ENCODE results near the gene PTPN3. TPM values are rescaled to one million over a fixed set of nuclear protein-coding genes. Genes with fewer than 3 reads are reported as not detected.

PTPN3 gene
- total and polyA plus RNA-seq, 2 donors (not counting 1 experiment from before 2014, with no cell fraction given), result not detected

DNA sequence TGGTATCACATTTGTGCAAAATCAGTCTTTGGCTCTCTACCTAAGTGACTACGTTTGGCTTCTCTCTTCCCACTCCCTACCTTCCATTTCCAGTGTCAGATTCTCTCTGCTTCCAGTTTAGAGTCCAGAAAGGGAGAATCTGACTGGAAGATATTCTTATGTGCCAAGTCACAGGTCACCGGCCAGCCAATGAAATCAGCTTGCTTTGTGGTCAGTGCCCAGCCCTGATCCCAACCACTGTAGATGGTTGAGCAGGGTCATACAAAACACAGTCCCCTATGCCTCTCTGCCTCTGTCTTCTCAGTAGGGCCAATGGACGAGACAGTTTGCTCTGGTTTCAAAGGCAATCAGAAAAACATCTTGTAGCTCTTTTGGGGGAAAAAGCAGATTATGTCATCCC is 161.7 kb downstream of the PTPN3 start:
- intact Hi-C loops (cut with micrococcal nuclease), result no loop called here
- H3K4me3 Mint-ChIP-seq, result no peak overlapping the region
- Histone ChIP-seq H2AFZ (ENCODE audit: insufficient read depth, low read depth, low read length, poor library complexity, severe bottlenecking) (no peak overlapping the region), H3K79me2 (ENCODE audit: control insufficient read depth, insufficient read depth, low read length) (no peaks in the 10 kb centered on the region), H3K4me1 (ENCODE audit: control insufficient read depth in 2 of 2, insufficient read depth in 2 of 2, low read length in 2 of 2) (no peaks in the 10 kb centered on the region), H3K9ac (ENCODE audit: low read length) (no peak overlapping the region), H3K27ac (ENCODE audit: low read length in 2 of 2) (no peak overlapping the region), H4K20me1 (ENCODE audit: control insufficient read depth, insufficient read depth, low read length, poor library complexity, severe bottlenecking) (no peaks in the 10 kb centered on the region), H3K4me3 (ENCODE audit: control extremely low read depth in 1 of 5, extremely low read depth in 1 of 5, insufficient read depth in 1 of 5, low read depth in 2 of 5, low read length in 4 of 5) (no peak overlapping the region), H3K4me2 (replicated peaks; ENCODE audit: low read depth, low read length, poor library complexity, severe bottlenecking) (no peak overlapping the region), H3K36me3 (replicated peaks in 1 of 2; ENCODE audit: control extremely low read depth in 1 of 2, control insufficient read depth in 1 of 2, extremely low read depth in 1 of 2, insufficient read depth in 2 of 2, low read length in 1 of 2) (no peaks in the 10 kb centered on the region), H3K9me3 (ENCODE audit: control extremely low read depth in 1 of 3, control insufficient read depth in 2 of 3, insufficient read depth in 1 of 3, low read length in 2 of 3) (no peaks in the 10 kb centered on the region), H3K27me3 (replicated peaks in 1 of 4; ENCODE audit: control extremely low read depth in 1 of 4, control insufficient read depth in 3 of 4, insufficient read depth in 4 of 4, low read length in 3 of 4) (no peaks in the 10 kb centered on the region)
- POLR2A ChIA-PET, result no interaction called here
- no peaks in the 10 kb centered on the region for H3K4me1 Mint-ChIP-seq
- no peak overlapping the region for H3K27ac Mint-ChIP-seq
- DNase-seq (no peak), ATAC-seq (ENCODE audit: low read depth) (no peak)
- 100% methylated on average over 1 of the region's 3 CpGs for WGBS (ENCODE audit: insufficient coverage)
- no peaks in the 10 kb centered on the region for H3K9me3 Mint-ChIP-seq (ENCODE audit: insufficient read depth)
- no peak for TF ChIP-seq EZH2 (IDR thresholded peaks at IDR 0.05; ENCODE audit: borderline replicate concordance, insufficient read depth, low read depth, low read length, poor library complexity, severe bottlenecking)
- CTCF ChIA-PET, result no interaction called here
- peaks cover 10% of the 10 kb centered on the region for H3K27me3 Mint-ChIP-seq

DNA sequence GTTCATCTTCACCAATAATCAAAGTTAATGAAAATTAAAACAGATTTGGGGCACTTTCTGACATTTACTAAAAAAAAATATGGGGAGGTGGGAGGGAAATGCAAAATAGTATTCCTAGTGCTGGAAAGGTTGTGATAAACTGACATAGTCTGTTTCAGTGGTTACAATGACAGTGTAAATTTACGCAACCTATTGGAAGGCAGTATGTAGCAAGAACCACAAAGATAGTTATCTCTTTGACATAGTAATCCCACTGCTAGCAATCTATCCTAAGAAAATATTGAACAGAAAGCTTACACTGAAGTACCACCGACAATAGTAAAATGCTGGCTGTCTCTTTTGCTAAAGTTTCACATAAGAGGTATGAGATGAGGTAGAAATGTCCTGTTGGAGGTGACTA is 162.2 kb downstream of the PTPN3 start:
- Histone ChIP-seq H3K27me3 (replicated peaks in 1 of 4; ENCODE audit: control extremely low read depth in 1 of 4, control insufficient read depth in 3 of 4, insufficient read depth in 4 of 4, low read length in 3 of 4) (no peaks in the 10 kb centered on the region), H3K27ac (ENCODE audit: low read length in 2 of 2) (no peak overlapping the region), H3K79me2 (ENCODE audit: control insufficient read depth, insufficient read depth, low read length) (no peaks in the 10 kb centered on the region), H3K36me3 (replicated peaks in 1 of 2; ENCODE audit: control extremely low read depth in 1 of 2, control insufficient read depth in 1 of 2, extremely low read depth in 1 of 2, insufficient read depth in 2 of 2, low read length in 1 of 2) (no peaks in the 10 kb centered on the region), H3K4me3 (ENCODE audit: control extremely low read depth in 1 of 5, extremely low read depth in 1 of 5, insufficient read depth in 1 of 5, low read depth in 2 of 5, low read length in 4 of 5) (no peak overlapping the region), H4K20me1 (ENCODE audit: control insufficient read depth, insufficient read depth, low read length, poor library complexity, severe bottlenecking) (no peaks in the 10 kb centered on the region), H3K9ac (ENCODE audit: low read length) (no peak overlapping the region), H3K4me1 (ENCODE audit: control insufficient read depth in 2 of 2, insufficient read depth in 2 of 2, low read length in 2 of 2) (no peaks in the 10 kb centered on the region), H2AFZ (ENCODE audit: insufficient read depth, low read depth, low read length, poor library complexity, severe bottlenecking) (no peak overlapping the region), H3K9me3 (ENCODE audit: control extremely low read depth in 1 of 3, control insufficient read depth in 2 of 3, insufficient read depth in 1 of 3, low read length in 2 of 3) (no peaks in the 10 kb centered on the region), H3K4me2 (replicated peaks; ENCODE audit: low read depth, low read length, poor library complexity, severe bottlenecking) (no peak overlapping the region)
- no peak overlapping the region for H3K27ac Mint-ChIP-seq
- no peak for DNase-seq
- ChIA-PET CTCF (no interaction called here), POLR2A (no interaction called here)
- H3K4me3 Mint-ChIP-seq, result no peak overlapping the region
- no CpG with 5 or more reads among the region's 2 CpGs for WGBS (ENCODE audit: insufficient coverage)
- intact Hi-C loops (cut with micrococcal nuclease), result no loop called here
- no peaks in the 10 kb centered on the region for H3K4me1 Mint-ChIP-seq
- H3K9me3 Mint-ChIP-seq (ENCODE audit: insufficient read depth), result no peaks in the 10 kb centered on the region
- H3K27me3 Mint-ChIP-seq, result peaks cover 13% of the 10 kb centered on the region
- no peak for TF ChIP-seq EZH2 (IDR thresholded peaks at IDR 0.05; ENCODE audit: borderline replicate concordance, insufficient read depth, low read depth, low read length, poor library complexity, severe bottlenecking)
- TF ChIP-seq, protein P1, sequence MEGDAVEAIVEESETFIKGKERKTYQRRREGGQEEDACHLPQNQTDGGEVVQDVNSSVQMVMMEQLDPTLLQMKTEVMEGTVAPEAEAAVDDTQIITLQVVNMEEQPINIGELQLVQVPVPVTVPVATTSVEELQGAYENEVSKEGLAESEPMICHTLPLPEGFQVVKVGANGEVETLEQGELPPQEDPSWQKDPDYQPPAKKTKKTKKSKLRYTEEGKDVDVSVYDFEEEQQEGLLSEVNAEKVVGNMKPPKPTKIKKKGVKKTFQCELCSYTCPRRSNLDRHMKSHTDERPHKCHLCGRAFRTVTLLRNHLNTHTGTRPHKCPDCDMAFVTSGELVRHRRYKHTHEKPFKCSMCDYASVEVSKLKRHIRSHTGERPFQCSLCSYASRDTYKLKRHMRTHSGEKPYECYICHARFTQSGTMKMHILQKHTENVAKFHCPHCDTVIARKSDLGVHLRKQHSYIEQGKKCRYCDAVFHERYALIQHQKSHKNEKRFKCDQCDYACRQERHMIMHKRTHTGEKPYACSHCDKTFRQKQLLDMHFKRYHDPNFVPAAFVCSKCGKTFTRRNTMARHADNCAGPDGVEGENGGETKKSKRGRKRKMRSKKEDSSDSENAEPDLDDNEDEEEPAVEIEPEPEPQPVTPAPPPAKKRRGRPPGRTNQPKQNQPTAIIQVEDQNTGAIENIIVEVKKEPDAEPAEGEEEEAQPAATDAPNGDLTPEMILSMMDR (IDR thresholded peaks at IDR 0.05), result no peak
- no peak for ATAC-seq (ENCODE audit: low read depth)

Measured in B cell (primary cell).